NT2/D1 (cell line): Measurements from ENCODE around the gene REG4.

Source experiments
- DNase-seq: peaks from one replicate; pipeline ENCODE4 v3.0.0-alpha.2; 2011; ENCODE audit warnings: low read depth, low spot score
- H3K27me3 ChIP-seq: 2 replicates; pipeline ENCODE4 v1.6.0; 2011; ENCODE audit warnings: mild to moderate bottlenecking; ENCODE audit not compliant: insufficient read length, insufficient read depth
- H3K36me3 ChIP-seq: 2 replicates; pipeline ENCODE4 v1.6.1; 2011; ENCODE audit warnings: mild to moderate bottlenecking, low read length, mixed read lengths; ENCODE audit not compliant: insufficient read depth, insufficient read length
- H3K4me1 ChIP-seq: 2 replicates; pipeline ENCODE4 v1.5.1; 2011; ENCODE audit not compliant: insufficient read depth, insufficient read length
- H3K4me3 ChIP-seq: 2 replicates; pipeline ENCODE4 v1.5.1; 2011; ENCODE audit warnings: low read depth; ENCODE audit not compliant: insufficient read length
- H3K9ac ChIP-seq: 2 replicates; pipeline ENCODE4 v1.6.0; 2011; ENCODE audit warnings: low read depth; ENCODE audit not compliant: insufficient read length
- H3K9me3 ChIP-seq: 2 replicates; pipeline ENCODE4 v1.5.1; 2011; ENCODE audit warnings: mild to moderate bottlenecking, low read length; ENCODE audit not compliant: insufficient read depth
- SUZ12 ChIP-seq: IDR thresholded peaks from 2 replicates; pipeline ENCODE4 v1.6.1; 2011; ENCODE audit not compliant: insufficient read length, insufficient read depth; ENCODE audit errors: extremely low read depth
- YY1 ChIP-seq: IDR thresholded peaks from 2 replicates; pipeline ENCODE4 v1.6.1; 2011; ENCODE audit not compliant: insufficient read length, insufficient read depth
- ZNF274 ChIP-seq: IDR thresholded peaks from 2 replicates; pipeline ENCODE4 v1.6.1; 2011; ENCODE audit warnings: mild to moderate bottlenecking, low read depth, low read length

REG4 gene

GRCh38 chr1:119784191-119784781 is 27.0 kb downstream of the REG4 start:
- Histone ChIP-seq H3K4me3 (no peak overlapping the region), H3K36me3 (no peaks in the 10 kb centered on the region), H3K9ac (no peak overlapping the region), H3K27me3 (no peaks in the 10 kb centered on the region), H3K4me1 (no peaks in the 10 kb centered on the region), H3K9me3 (0 out of 2 replicates have a peak, but pooled peaks cover 3% of the 10 kb centered on the region)
- DNase-seq = no peak
- TF ChIP-seq ZNF274 (no peak), YY1 (no peak)

GRCh38 chr1:119783354-119784185 is 27.7 kb downstream of the REG4 start:
- Histone ChIP-seq H3K9me3 (0 out of 2 replicates have a peak, but pooled peaks cover 3% of the 10 kb centered on the region), H3K4me3 (no peak overlapping the region), H3K9ac (no peak overlapping the region), H3K36me3 (no peaks in the 10 kb centered on the region), H3K4me1 (no peaks in the 10 kb centered on the region), H3K27me3 (no peaks in the 10 kb centered on the region)
- DNase-seq = no peak
- no peak for TF ChIP-seq SUZ12
- no peak for TF ChIP-seq ZNF274
- no peak for TF ChIP-seq YY1

- DNase-seq = no peak
- Histone ChIP-seq H3K9me3 (0 out of 2 replicates have a peak, but pooled peaks cover 3% of the 10 kb centered on the region), H3K4me3 (no peak overlapping the region), H3K27me3 (no peaks in the 10 kb centered on the region), H3K9ac (no peak overlapping the region), H3K4me1 (no peaks in the 10 kb centered on the region), H3K36me3 (no peaks in the 10 kb centered on the region)
- TF ChIP-seq ZNF274 = no peak
- TF ChIP-seq SUZ12 = no peak
- TF ChIP-seq YY1 = no peak
Measured at GRCh38 chr1:119782631-119783325, 28.5 kb downstream of the REG4 start.

GRCh38 chr1:119781434-119782210 is 29.6 kb downstream of the REG4 start:
- TF ChIP-seq ZNF274 (no peak), SUZ12 (no peak), YY1 (no peak)
- H3K4me3 ChIP-seq = no peak overlapping the region
- H3K4me1 ChIP-seq = no peaks in the 10 kb centered on the region
- no peaks in the 10 kb centered on the region for H3K36me3 ChIP-seq
- H3K27me3 ChIP-seq = no peaks in the 10 kb centered on the region
- no peak overlapping the region for H3K9ac ChIP-seq
- H3K9me3 ChIP-seq = 0 out of 2 replicates have a peak, but pooled peaks cover under 1% of the 10 kb centered on the region
- DNase-seq = no peak

GRCh38 chr1:119779869-119780356 is 31.3 kb downstream of the REG4 start:
- TF ChIP-seq ZNF274 = no peak
- no peak for TF ChIP-seq YY1
- no peak for TF ChIP-seq SUZ12
- H3K4me3 ChIP-seq = no peak overlapping the region
- H3K4me1 ChIP-seq = no peaks in the 10 kb centered on the region
- no peak overlapping the region for H3K9ac ChIP-seq
- H3K27me3 ChIP-seq = no peaks in the 10 kb centered on the region
- no peak for DNase-seq
- H3K9me3 ChIP-seq = no peaks in the 10 kb centered on the region
- no peaks in the 10 kb centered on the region for H3K36me3 ChIP-seq

GRCh38 chr1:119778886-119779560 is 32.2 kb downstream of the REG4 start:
- TF ChIP-seq ZNF274 (no peak), YY1 (no peak), SUZ12 (no peak)
- Histone ChIP-seq H3K27me3 (no peaks in the 10 kb centered on the region), H3K4me3 (no peak overlapping the region), H3K9me3 (no peaks in the 10 kb centered on the region), H3K4me1 (no peaks in the 10 kb centered on the region), H3K9ac (no peak overlapping the region), H3K36me3 (no peaks in the 10 kb centered on the region)
- DNase-seq = no peak
